ENCODE data around the gene IL1RAPL1. TPM values are rescaled to one million over a fixed set of nuclear protein-coding genes. Genes with fewer than 3 reads are reported as not detected.

Gene IL1RAPL1
- total and polyA plus RNA-seq, 2 donors (not counting 3 experiments of a cell fraction or from before 2014, with no cell fraction given), result 0.79 to 1.3 TPM

GRCh38 chrX:29237972-29238371 lies 650.7 kb downstream of the IL1RAPL1 start:
- FAIRE-seq, result no peak
- Histone ChIP-seq H3K27me3 (ENCODE audit: control insufficient read depth in 2 of 2, insufficient read depth in 2 of 2, low read length in 2 of 2) (no peaks in the 10 kb centered on the region), H3K4me1 (ENCODE audit: control insufficient read depth, extremely low read depth, insufficient read depth, low read length) (no peaks in the 10 kb centered on the region), H3K9me3 (replicated peaks; ENCODE audit: control insufficient read depth, insufficient read depth, low read length) (no peaks in the 10 kb centered on the region), H3K9me1 (replicated peaks; ENCODE audit: control insufficient read depth, extremely low read depth, insufficient read depth, low read length) (no peaks in the 10 kb centered on the region), H3K79me2 (ENCODE audit: control insufficient read depth, insufficient read depth, low read length) (no peaks in the 10 kb centered on the region), H3K36me3 (ENCODE audit: control insufficient read depth in 2 of 2, extremely low read depth in 1 of 2, insufficient read depth in 2 of 2, low read length in 2 of 2) (no peaks in the 10 kb centered on the region), H3K4me2 (ENCODE audit: insufficient read depth, low read length) (no peak overlapping the region), H4K20me1 (replicated peaks; ENCODE audit: control insufficient read depth, extremely low read depth, insufficient read depth, low read length) (no peaks in the 10 kb centered on the region), H3K4me3 (replicated peaks in 1 of 3; ENCODE audit: insufficient read depth in 1 of 3, low read depth in 1 of 3, low read length in 3 of 3) (no peak overlapping the region), H2AFZ (ENCODE audit: low read depth, low read length) (no peak overlapping the region), H3K9ac (replicated peaks; ENCODE audit: extremely low read depth, insufficient read depth, low read length) (no peak overlapping the region), H3K27ac (ENCODE audit: insufficient read depth, low read depth, low read length) (no peak overlapping the region)
- TF ChIP-seq, protein P1, sequence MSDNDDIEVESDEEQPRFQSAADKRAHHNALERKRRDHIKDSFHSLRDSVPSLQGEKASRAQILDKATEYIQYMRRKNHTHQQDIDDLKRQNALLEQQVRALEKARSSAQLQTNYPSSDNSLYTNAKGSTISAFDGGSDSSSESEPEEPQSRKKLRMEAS (IDR thresholded peaks at IDR 0.05; ENCODE audit: insufficient read depth, insufficient read length), result no peak
- TF ChIP-seq JUN (IDR thresholded peaks at IDR 0.05; ENCODE audit: borderline replicate concordance, insufficient read depth, insufficient read length, low read depth), result no peak
- TF ChIP-seq POLR2A (IDR thresholded peaks at IDR 0.05; ENCODE audit: low read depth, low read length), result no peak
- TF ChIP-seq, protein P2, sequence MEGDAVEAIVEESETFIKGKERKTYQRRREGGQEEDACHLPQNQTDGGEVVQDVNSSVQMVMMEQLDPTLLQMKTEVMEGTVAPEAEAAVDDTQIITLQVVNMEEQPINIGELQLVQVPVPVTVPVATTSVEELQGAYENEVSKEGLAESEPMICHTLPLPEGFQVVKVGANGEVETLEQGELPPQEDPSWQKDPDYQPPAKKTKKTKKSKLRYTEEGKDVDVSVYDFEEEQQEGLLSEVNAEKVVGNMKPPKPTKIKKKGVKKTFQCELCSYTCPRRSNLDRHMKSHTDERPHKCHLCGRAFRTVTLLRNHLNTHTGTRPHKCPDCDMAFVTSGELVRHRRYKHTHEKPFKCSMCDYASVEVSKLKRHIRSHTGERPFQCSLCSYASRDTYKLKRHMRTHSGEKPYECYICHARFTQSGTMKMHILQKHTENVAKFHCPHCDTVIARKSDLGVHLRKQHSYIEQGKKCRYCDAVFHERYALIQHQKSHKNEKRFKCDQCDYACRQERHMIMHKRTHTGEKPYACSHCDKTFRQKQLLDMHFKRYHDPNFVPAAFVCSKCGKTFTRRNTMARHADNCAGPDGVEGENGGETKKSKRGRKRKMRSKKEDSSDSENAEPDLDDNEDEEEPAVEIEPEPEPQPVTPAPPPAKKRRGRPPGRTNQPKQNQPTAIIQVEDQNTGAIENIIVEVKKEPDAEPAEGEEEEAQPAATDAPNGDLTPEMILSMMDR (IDR thresholded peaks at IDR 0.05; ENCODE audit: extremely low read depth in 1 of 2, insufficient read depth in 1 of 2, low read depth in 1 of 2, low read length in 2 of 2), result no peak
- no peak for TF ChIP-seq EZH2 (IDR thresholded peaks at IDR 0.05; ENCODE audit: borderline replicate concordance, low read depth, low read length, severe bottlenecking)
- TF ChIP-seq GATA2 (IDR thresholded peaks at IDR 0.05; ENCODE audit: insufficient read depth, insufficient read length, low read depth, low read length), result no peak
- TF ChIP-seq FOS (IDR thresholded peaks at IDR 0.05; ENCODE audit: borderline replicate concordance, insufficient read depth, low read length), result no peak
- no peak for TF ChIP-seq MYC (IDR thresholded peaks at IDR 0.05; ENCODE audit: low read depth, low read length)
- no peak for TF ChIP-seq POLR2AphosphoS5 (IDR thresholded peaks at IDR 0.05; ENCODE audit: insufficient read depth, low read depth, low read length)
- intact Hi-C loops (cut with micrococcal nuclease), result loop anchor here (10.0 kb wide), 1 partner anchor 237 kb away; no protein-coding TSS in a partner anchor
- ChIA-PET POLR2A (no interaction called here), CTCF (no interaction called here)
- DNase-seq (ENCODE audit: low read depth, low spot score), result no peak
- no TSS peak for BruUV-seq (replicated peaks)
- dilution Hi-C loops (cut with MboI; ENCODE audit: extremely low pct_ligation_motif_present, low sequenced_read_pairs), result no loop called here

All from endothelial cell of umbilical vein (primary cell).